ENCODE measurements around the gene PLPP3. TPM values are rescaled to one million over a fixed set of nuclear protein-coding genes. Genes with fewer than 3 reads are reported as not detected.
A peak's percentile ranks its signal among the peaks of the same experiment; 100 is the strongest.

The PLPP3 gene
- total RNA-seq, 2 experiments from 2014 or later = not detected

- no peaks in the 10 kb centered on the region for H3K36me3 Mint-ChIP-seq (ENCODE audit: low read depth)
- no peaks in the 10 kb centered on the region for H3K9me3 Mint-ChIP-seq
- H3K4me3 Mint-ChIP-seq = no peak overlapping the region
- peak; percentile 7 for DNase-seq
- no peaks in the 10 kb centered on the region for H3K27me3 Mint-ChIP-seq (ENCODE audit: low read depth)
- no peak overlapping the region for H3K27ac Mint-ChIP-seq
- intact Hi-C loops (cut with micrococcal nuclease) = no loop called here
- CTCF ChIA-PET = no interaction called here
- H3K4me1 Mint-ChIP-seq (ENCODE audit: low read depth) = peaks cover 4% of the 10 kb centered on the region
Measured at GRCh38 chr1:56525489-56526041, 53.8 kb downstream of the PLPP3 start.

GRCh38 chr1:56524263-56524662 lies 55.1 kb downstream of the PLPP3 start:
- no peak overlapping the region for H3K27ac Mint-ChIP-seq
- H3K4me1 Mint-ChIP-seq (ENCODE audit: low read depth) = peaks cover 4% of the 10 kb centered on the region
- H3K9me3 Mint-ChIP-seq = no peaks in the 10 kb centered on the region
- CTCF ChIA-PET = no interaction called here
- H3K36me3 Mint-ChIP-seq (ENCODE audit: low read depth) = no peaks in the 10 kb centered on the region
- H3K4me3 Mint-ChIP-seq = no peak overlapping the region
- H3K27me3 Mint-ChIP-seq (ENCODE audit: low read depth) = no peaks in the 10 kb centered on the region
- no peak for DNase-seq
- intact Hi-C loops (cut with micrococcal nuclease) = no loop called here

GRCh38 chr1:56522680-56523079 lies 56.7 kb downstream of the PLPP3 start:
- no peak overlapping the region for H3K4me3 Mint-ChIP-seq

DNA sequence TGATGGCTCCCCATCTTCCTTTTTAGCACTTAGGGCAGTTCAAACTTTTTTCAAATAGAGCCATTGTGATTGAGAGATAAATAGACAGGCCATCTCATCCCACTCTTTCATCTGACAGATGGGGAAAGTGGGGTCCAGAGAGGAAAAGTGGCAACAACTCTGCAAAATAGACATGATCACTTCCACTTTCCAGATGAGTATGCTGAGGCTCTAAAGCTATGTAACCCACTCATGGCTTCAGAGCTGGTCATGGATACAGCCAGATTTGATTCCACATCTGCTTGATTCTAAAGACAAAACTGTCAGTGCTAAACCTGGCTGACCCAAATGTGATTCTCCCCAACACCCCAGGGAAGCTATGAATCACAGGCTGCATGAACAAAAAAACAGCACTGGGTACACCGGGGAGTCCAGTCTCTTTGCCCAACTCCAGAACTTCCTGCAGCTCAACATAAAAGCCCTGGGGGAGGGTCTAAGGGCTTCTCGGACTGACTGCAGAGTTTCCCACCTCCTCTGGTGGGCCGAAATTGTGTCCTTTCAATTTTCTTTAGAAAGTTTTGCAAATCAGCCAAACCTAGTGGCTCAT lies 59.3 kb downstream of the PLPP3 start:
- DNase-seq = no peak
- intact Hi-C loops (cut with micrococcal nuclease) = no loop called here
- CTCF ChIA-PET = interaction anchor here (1.1 kb wide), 1 partner anchor 9 kb away, joined by 3 read pairs; no protein-coding TSS in a partner anchor
- H3K4me3 Mint-ChIP-seq = no peak overlapping the region
- H3K27me3 Mint-ChIP-seq (ENCODE audit: low read depth) = peaks cover 3% of the 10 kb centered on the region
- H3K27ac Mint-ChIP-seq = no peak overlapping the region
- no peaks in the 10 kb centered on the region for H3K36me3 Mint-ChIP-seq (ENCODE audit: low read depth)
- no peaks in the 10 kb centered on the region for H3K9me3 Mint-ChIP-seq
- no peaks in the 10 kb centered on the region for H3K4me1 Mint-ChIP-seq (ENCODE audit: low read depth)

More at GRCh38 chr1:56522680-56523079, 56.7 kb downstream of the PLPP3 start:
- no peak for DNase-seq
- CTCF ChIA-PET = no interaction called here
- intact Hi-C loops (cut with micrococcal nuclease) = no loop called here
- Mint-ChIP-seq H3K4me1 (ENCODE audit: low read depth) (peaks cover 4% of the 10 kb centered on the region), H3K36me3 (ENCODE audit: low read depth) (no peaks in the 10 kb centered on the region), H3K27me3 (ENCODE audit: low read depth) (peaks cover 2% of the 10 kb centered on the region), H3K27ac (no peak overlapping the region), H3K9me3 (no peaks in the 10 kb centered on the region)

GRCh38 chr1:56517404-56518130 lies 61.8 kb downstream of the PLPP3 start:
- no peak overlapping the region for H3K4me3 Mint-ChIP-seq
- intact Hi-C loops (cut with micrococcal nuclease) = no loop called here
- H3K4me1 Mint-ChIP-seq (ENCODE audit: low read depth) = no peaks in the 10 kb centered on the region
- H3K27me3 Mint-ChIP-seq (ENCODE audit: low read depth) = peaks cover 3% of the 10 kb centered on the region
- CTCF ChIA-PET = interaction anchor here (0.5 kb wide), 1 partner anchor 1374 kb away, joined by 3 read pairs; no protein-coding TSS in a partner anchor
- H3K9me3 Mint-ChIP-seq = no peaks in the 10 kb centered on the region
- no peaks in the 10 kb centered on the region for H3K36me3 Mint-ChIP-seq (ENCODE audit: low read depth)
- H3K27ac Mint-ChIP-seq = no peak overlapping the region
- DNase-seq = no peak

DNA sequence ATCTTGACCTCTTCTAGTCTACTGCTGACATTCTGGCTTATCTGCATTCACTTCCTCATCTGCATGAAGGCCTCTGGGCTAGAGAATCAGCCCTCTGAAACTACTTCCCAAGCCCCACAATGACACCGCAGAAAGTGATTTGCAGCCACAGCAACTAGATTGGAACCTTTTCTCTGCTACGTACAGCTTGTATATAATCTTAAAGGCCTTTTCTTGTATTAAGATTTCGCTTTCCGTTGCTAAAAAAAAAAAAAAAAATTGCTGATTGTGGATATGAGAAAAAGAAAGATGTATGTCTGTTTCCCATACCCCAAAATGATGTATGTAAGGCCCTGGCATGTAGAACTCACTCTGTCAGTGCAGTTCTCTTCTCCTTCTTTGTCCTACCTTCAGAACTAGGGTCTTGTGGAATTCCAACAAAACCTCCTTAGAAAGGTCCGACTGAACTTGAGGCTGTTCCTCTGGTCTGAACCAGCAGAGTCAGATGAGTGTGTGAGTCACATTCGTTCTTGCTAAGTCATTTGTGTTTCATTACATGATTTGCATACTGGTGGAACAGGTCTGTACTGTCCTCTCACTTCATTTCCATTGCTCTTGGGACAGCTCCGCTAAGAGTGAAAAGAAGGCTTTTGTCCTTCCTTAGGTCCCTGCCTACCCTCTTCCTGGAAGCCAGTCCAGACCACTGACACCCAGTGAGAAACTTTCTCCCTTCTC lies 62.7 kb downstream of the PLPP3 start:
- Mint-ChIP-seq H3K36me3 (ENCODE audit: low read depth) (no peaks in the 10 kb centered on the region), H3K27ac (no peak overlapping the region), H3K4me3 (no peak overlapping the region), H3K27me3 (ENCODE audit: low read depth) (peaks cover 3% of the 10 kb centered on the region), H3K4me1 (ENCODE audit: low read depth) (no peaks in the 10 kb centered on the region), H3K9me3 (no peaks in the 10 kb centered on the region)
- intact Hi-C loops (cut with micrococcal nuclease) = no loop called here
- CTCF ChIA-PET = no interaction called here
- DNase-seq = no peak

DNA sequence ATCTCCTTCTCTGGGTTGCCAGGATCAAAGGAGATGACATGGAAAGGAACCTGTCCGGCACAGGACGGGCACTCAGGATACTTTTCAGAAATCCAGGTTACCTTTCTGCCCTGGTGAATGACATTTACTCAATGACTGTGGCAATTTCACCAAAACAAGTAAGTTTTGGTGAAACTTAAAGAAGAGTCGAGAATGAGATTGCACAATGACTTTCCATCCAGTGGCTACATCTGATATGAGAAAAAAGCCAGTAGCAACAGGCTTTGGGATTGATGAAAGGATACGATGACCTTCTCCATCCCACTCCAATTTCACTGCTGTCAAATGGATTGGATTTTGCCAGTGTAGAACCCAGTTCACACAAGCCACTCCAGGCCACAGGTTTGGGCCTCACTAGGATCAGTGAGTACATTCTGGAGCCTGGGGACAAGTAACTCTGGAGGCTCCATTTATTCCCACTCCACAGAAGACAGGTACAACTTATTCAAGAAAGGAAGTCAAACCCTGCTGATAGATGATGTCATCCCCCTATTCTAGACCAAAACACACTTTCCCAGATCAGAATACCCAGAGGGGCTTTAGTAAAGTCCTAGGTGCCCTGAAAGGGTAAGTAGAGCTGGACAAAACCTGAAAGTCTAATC lies 63.3 kb downstream of the PLPP3 start:
- intact Hi-C loops (cut with micrococcal nuclease) = no loop called here
- no peaks in the 10 kb centered on the region for H3K4me1 Mint-ChIP-seq (ENCODE audit: low read depth)
- H3K4me3 Mint-ChIP-seq = no peak overlapping the region
- H3K36me3 Mint-ChIP-seq (ENCODE audit: low read depth) = no peaks in the 10 kb centered on the region
- no peak for DNase-seq
- peaks cover 3% of the 10 kb centered on the region for H3K27me3 Mint-ChIP-seq (ENCODE audit: low read depth)
- no peaks in the 10 kb centered on the region for H3K9me3 Mint-ChIP-seq
- CTCF ChIA-PET = no interaction called here
- no peak overlapping the region for H3K27ac Mint-ChIP-seq

- Mint-ChIP-seq H3K36me3 (ENCODE audit: low read depth) (no peaks in the 10 kb centered on the region), H3K4me3 (no peak overlapping the region), H3K27me3 (ENCODE audit: low read depth) (peaks cover 9% of the 10 kb centered on the region), H3K9me3 (no peaks in the 10 kb centered on the region), H3K4me1 (ENCODE audit: low read depth) (no peaks in the 10 kb centered on the region), H3K27ac (no peak overlapping the region)
- no peak for DNase-seq
- CTCF ChIA-PET = no interaction called here
- intact Hi-C loops (cut with micrococcal nuclease) = no loop called here
Measured at GRCh38 chr1:56512724-56513494, 66.5 kb downstream of the PLPP3 start.

- H3K4me3 Mint-ChIP-seq = no peak overlapping the region
- no peaks in the 10 kb centered on the region for H3K36me3 Mint-ChIP-seq (ENCODE audit: low read depth)
- no peak for DNase-seq
- no peaks in the 10 kb centered on the region for H3K9me3 Mint-ChIP-seq
- CTCF ChIA-PET = no interaction called here
- H3K27me3 Mint-ChIP-seq (ENCODE audit: low read depth) = peaks cover 7% of the 10 kb centered on the region
- no peak overlapping the region for H3K27ac Mint-ChIP-seq
- intact Hi-C loops (cut with micrococcal nuclease) = no loop called here
- no peaks in the 10 kb centered on the region for H3K4me1 Mint-ChIP-seq (ENCODE audit: low read depth)
Measured at GRCh38 chr1:56511766-56512165, 67.6 kb downstream of the PLPP3 start.

- no peak for DNase-seq
- CTCF ChIA-PET = no interaction called here
- H3K4me3 Mint-ChIP-seq = no peak overlapping the region
- H3K9me3 Mint-ChIP-seq = no peaks in the 10 kb centered on the region
- intact Hi-C loops (cut with micrococcal nuclease) = no loop called here
- no peak overlapping the region for H3K27ac Mint-ChIP-seq
- peaks cover 9% of the 10 kb centered on the region for H3K27me3 Mint-ChIP-seq (ENCODE audit: low read depth)
- H3K4me1 Mint-ChIP-seq (ENCODE audit: low read depth) = no peaks in the 10 kb centered on the region
- no peaks in the 10 kb centered on the region for H3K36me3 Mint-ChIP-seq (ENCODE audit: low read depth)
Measured at GRCh38 chr1:56511364-56511763, 68.0 kb downstream of the PLPP3 start.

GRCh38 chr1:56510642-56511021 lies 68.7 kb downstream of the PLPP3 start:
- intact Hi-C loops (cut with micrococcal nuclease) = no loop called here
- H3K36me3 Mint-ChIP-seq (ENCODE audit: low read depth) = no peaks in the 10 kb centered on the region
- H3K4me1 Mint-ChIP-seq (ENCODE audit: low read depth) = no peaks in the 10 kb centered on the region
- H3K27me3 Mint-ChIP-seq (ENCODE audit: low read depth) = peaks cover 9% of the 10 kb centered on the region
- H3K27ac Mint-ChIP-seq = no peak overlapping the region
- H3K4me3 Mint-ChIP-seq = no peak overlapping the region
- no peaks in the 10 kb centered on the region for H3K9me3 Mint-ChIP-seq
- CTCF ChIA-PET = no interaction called here
- no peak for DNase-seq

Measured in activated naive CD4-positive, alpha-beta T cell treated with anti-CD3 and anti-CD28 coated beads for 36 hours (primary cell).